Spinal cord (tissue), 10 donors: ENCODE results near the gene NLRC5. TPM values are rescaled to one million over a fixed set of nuclear protein-coding genes. Genes with fewer than 3 reads are reported as not detected.
A peak's percentile ranks its signal among the peaks of the same experiment; 100 is the strongest.
"Not testable (repeated sequence)": the region's sequence is repeated elsewhere in the genome, so short reads cannot be mapped to it uniquely, and the experiment has no call there.

Source experiments
- DNase-seq, 6 donors: peaks; one replicate each; pipeline versions ENCODE4 v3.0.0 to v3.0.0-alpha.2; 2013 to 2015; ENCODE audit warnings: low spot score in 6 of 6, low read depth in 4 of 6
- H3K27ac ChIP-seq: one replicate; pipeline ENCODE4 v1.5.1; 2013; ENCODE audit warnings: low read depth, low read length, control low read depth
- H3K27me3 ChIP-seq: one replicate; pipeline ENCODE4 v1.6.1; 2013; ENCODE audit warnings: low read length; ENCODE audit not compliant: control insufficient read depth, insufficient read depth
- H3K36me3 ChIP-seq: one replicate; pipeline ENCODE4 v1.6.1; 2013; ENCODE audit warnings: low read length; ENCODE audit not compliant: control insufficient read depth, insufficient read depth
- H3K4me1 ChIP-seq: one replicate; pipeline ENCODE4 v1.6.1; 2013; ENCODE audit warnings: low read length; ENCODE audit not compliant: control insufficient read depth, insufficient read depth
- H3K4me3 ChIP-seq: one replicate; pipeline ENCODE4 v1.5.1; 2013; ENCODE audit warnings: low read depth, low read length, control low read depth
- H3K9me3 ChIP-seq: one replicate; pipeline ENCODE4 v1.6.1; 2013; ENCODE audit warnings: low read length; ENCODE audit not compliant: control insufficient read depth, insufficient read depth
- WGBS: methylation state at CpG from one replicate; pipeline ENCODE4 v1.1.5; 2013; ENCODE audit warnings: missing lambda C conversion rate; ENCODE audit not compliant: insufficient coverage; 5-methylcytosine and 5-hydroxymethylcytosine counted together
- polyA plus RNA-seq, 2 donors: library from polyadenylated mRNA; unstranded; fragments of 120-200 nt; gene quantifications; one replicate each; pipeline ENCODE4 v1.2.1, GENCODE V29; 2013; ENCODE audit not compliant: insufficient read length in 2 of 2
- total RNA-seq, 2 donors: library from RNA; depleted of rRNA in 1 of 2; stranded (reverse); fragments of 120-200 nt in 1 of 2; fragments of >200 nt in 1 of 2; gene quantifications; one replicate each; pipeline versions ENCODE4 v1.2.3 to v1.2.4, GENCODE V29; 2013 to 2014
- donor health status: healthy.

The NLRC5 gene
- total and polyA plus RNA-seq, 4 donors: 2.5 to 5.7 (median 4.8) TPM

DNA sequence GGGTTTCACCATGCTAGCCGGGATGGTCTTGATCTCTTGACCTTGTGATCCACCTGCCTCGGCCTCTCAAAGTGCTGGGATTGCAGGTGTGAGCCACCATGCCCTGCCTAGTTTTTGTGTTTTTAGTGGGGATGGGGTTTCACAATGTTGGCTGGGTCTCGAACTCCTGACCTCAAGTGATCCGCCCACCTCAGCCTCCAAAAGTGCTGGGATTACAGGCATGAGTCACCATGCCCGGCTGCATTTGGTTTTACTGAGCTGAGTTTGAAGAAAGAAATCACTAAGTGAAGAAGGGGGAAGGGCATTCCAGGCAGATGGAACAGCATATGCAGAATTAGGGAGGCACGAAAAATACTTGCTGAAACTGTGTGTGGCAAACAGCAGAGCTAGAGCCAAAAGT is 110.6 kb downstream of the NLRC5 start:
- 80% methylated on average over 6 of the region's 6 CpGs for WGBS
- not testable (repeated sequence) for H3K27me3 ChIP-seq, H3K9me3 ChIP-seq, H3K27ac ChIP-seq, H3K4me3 ChIP-seq, DNase-seq
- Histone ChIP-seq H3K36me3 (peaks cover 23% of the 10 kb centered on the region), H3K4me1 (peaks cover 51% of the 10 kb centered on the region)

DNA sequence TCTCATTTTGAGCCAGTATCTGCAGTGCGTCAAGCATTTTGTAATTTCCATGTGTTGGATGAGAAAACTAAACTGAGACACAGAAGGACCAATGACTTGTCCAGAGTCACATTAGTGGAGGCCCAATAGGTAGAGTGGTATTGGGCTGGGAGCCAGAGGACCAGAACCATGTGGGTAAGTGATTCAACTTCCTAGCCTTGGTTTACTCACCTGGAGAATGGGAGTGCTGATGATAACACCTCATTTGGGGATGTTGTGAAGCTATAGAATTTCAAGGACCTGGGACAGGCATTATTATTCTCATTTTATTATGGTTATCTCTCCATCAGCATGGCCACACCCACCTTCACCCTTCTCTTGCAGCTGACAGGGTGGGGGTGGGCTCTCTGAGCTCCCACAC is 111.1 kb downstream of the NLRC5 start:
- H3K4me1 ChIP-seq: peaks cover 51% of the 10 kb centered on the region
- no peak overlapping the region for H3K4me3 ChIP-seq
- no peaks in the 10 kb centered on the region for H3K9me3 ChIP-seq
- 100% methylated on average over 1 of the region's 1 CpG for WGBS
- H3K27ac ChIP-seq: no peak overlapping the region
- H3K27me3 ChIP-seq: no peaks in the 10 kb centered on the region
- no peak for DNase-seq
- H3K36me3 ChIP-seq: peaks cover 20% of the 10 kb centered on the region

DNA sequence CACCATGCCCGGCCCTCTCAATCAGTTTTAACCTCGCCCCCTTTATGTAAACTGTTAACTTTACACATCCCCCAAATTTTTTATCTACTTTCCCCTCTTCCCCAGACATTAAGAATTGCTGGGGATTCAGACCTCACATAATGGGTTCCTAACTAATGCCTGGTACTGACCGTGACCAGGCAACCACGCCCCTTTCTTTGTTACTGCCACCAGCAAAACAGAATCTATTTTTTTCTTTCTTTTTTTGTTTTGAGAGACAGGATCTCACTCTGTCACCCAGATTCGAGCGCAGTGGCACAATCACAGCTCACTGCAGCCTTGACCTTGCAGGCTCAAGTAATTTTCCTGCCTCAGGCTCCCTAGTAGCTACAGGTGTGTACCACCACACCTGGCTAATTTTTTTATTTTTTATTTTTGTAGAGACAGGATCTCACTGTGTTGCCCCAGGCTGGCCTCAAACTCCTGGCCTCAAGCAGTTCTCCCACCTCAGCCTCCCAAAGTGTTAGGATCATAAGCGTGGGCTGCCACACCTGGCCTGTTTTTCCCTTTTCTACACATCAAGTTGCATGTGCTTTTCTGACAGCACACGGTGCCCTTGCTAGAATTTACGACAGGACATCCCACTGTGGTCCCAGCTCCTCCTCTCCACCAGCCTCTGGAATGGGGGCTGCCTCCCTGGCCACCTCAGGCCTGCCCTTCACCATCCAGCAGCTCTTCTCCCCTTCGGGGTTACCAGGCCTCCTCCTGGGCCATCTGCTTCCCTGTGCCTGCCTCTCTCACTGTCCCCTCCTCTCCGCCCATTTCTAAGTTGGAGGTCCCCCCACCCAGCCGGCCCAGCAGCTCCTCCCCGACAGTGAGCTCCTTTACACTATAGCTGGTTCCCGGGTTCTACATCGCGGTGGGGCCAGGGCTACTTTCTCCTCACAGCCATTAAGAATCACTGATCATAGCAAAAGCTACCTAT is 113.8 kb downstream of the NLRC5 start:
- H3K4me1 ChIP-seq: peaks cover 68% of the 10 kb centered on the region
- no peaks in the 10 kb centered on the region for H3K27me3 ChIP-seq
- 53% methylated on average over 14 of the region's 16 CpGs for WGBS
- H3K4me3 ChIP-seq: no peak overlapping the region
- H3K27ac ChIP-seq: no peak overlapping the region
- no peaks in the 10 kb centered on the region for H3K9me3 ChIP-seq
- DNase-seq: no peak
- peaks cover 20% of the 10 kb centered on the region for H3K36me3 ChIP-seq

DNA sequence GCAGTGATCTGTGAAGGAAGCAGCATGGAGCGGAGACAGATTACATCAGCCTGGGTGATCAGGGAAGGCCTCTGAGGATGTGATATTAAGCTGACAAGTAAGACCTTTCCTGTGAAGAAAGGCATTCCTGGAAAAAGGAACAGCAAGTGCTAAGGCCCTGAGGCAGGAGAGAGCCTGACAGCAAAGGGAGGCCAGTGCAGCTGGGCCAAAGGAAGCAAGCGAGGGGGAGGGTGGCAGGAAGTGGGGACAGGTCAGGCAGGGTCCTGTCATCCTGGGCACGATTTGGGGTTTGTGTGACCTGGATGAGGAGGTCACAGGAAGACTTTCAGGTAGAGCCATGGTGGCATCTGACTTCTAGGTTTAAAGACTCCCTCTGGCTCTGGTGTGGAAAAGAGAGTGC is 115.3 kb downstream of the NLRC5 start:
- Histone ChIP-seq H3K27me3 (no peaks in the 10 kb centered on the region), H3K4me1 (peaks cover 67% of the 10 kb centered on the region), H3K4me3 (no peak overlapping the region), H3K9me3 (no peaks in the 10 kb centered on the region), H3K36me3 (peaks cover 18% of the 10 kb centered on the region), H3K27ac (no peak overlapping the region)
- 80% methylated on average over 3 of the region's 3 CpGs for WGBS
- no peak for DNase-seq

DNA sequence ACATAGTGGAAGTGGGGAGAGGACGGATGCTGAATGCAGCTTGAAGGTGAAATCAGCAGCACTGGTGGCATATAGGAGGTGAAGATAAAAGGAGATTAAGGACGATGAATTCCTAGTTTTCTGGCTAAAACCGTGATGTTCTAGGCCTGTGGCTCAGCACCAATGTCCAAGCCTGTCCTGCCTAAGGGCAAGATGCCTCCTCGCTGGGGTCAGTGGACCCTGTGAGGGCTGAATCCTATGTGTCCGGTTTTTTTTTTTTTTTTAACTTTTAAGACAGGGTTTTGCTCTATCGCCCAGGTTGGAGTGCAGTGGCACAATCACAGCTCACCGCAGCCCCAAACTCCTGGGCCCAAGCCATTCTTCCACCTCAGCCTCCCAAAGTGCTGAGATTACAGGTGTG is 115.8 kb downstream of the NLRC5 start:
- H3K27ac ChIP-seq: no peak overlapping the region
- H3K27me3 ChIP-seq: no peaks in the 10 kb centered on the region
- H3K9me3 ChIP-seq: no peaks in the 10 kb centered on the region
- H3K36me3 ChIP-seq: peaks cover 18% of the 10 kb centered on the region
- WGBS: 85% methylated on average over 5 of the region's 7 CpGs
- no peak overlapping the region for H3K4me3 ChIP-seq
- H3K4me1 ChIP-seq: peaks cover 66% of the 10 kb centered on the region
- DNase-seq: no peak

DNA sequence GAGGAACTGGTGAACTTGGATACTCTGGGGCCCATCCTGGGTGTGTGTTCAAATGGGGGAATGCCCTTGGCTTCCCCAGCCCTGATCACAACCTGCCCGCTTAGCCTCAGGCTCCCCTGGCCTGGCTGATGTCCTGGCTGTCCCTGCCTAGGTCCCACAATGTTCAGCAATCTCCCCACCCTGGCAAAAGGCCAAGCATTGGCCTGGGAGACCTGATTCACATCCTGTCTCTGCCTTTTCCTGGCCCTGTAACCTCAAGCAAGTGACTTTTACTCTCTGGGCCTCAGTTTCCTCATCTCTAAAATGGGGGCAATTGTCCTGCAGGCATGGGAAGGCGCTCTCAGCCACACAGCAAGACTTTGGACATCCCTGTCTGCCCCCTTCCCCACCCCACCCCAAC is 117.4 kb downstream of the NLRC5 start:
- H3K9me3 ChIP-seq: no peaks in the 10 kb centered on the region
- H3K4me1 ChIP-seq: peaks cover 58% of the 10 kb centered on the region
- WGBS: 78% methylated on average over 1 of the region's 2 CpGs
- DNase-seq: no peak
- peaks cover 23% of the 10 kb centered on the region for H3K36me3 ChIP-seq
- no peak overlapping the region for H3K4me3 ChIP-seq
- H3K27ac ChIP-seq: peak overlapping the region; percentile 40
- H3K27me3 ChIP-seq: no peaks in the 10 kb centered on the region

DNA sequence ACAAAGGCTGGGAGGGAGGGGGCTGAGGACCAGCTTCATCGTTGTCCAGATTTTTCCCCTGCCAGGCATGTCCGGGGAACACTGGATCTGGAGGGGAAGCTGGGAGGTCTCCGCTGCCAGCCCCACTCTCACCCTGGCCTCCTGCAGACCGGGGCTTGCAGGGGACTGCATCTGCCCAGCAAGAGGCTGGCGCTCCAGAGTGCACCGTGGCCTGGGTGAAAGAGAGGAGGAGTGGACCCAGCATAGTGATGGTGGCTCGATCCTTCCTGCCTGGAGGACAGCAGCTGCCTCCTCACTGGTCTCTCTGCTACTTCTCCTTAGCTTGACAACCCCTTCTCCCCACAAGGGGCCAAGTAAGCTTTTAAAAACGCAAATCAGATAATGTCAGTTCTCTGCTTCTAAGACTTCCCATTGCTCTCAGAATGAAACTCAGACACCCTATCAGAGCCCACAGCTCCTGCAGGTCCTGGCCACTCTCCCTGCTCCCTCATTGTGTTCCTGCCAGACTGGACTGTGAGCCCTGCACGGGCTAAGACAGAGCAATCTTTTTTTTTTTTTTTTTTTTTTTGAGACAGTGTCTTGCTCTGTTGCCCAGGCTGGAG is 118.1 kb downstream of the NLRC5 start:
- WGBS: 23% methylated on average over 8 of the region's 9 CpGs
- no peaks in the 10 kb centered on the region for H3K9me3 ChIP-seq
- peaks cover 28% of the 10 kb centered on the region for H3K36me3 ChIP-seq
- H3K4me1 ChIP-seq: peaks cover 58% of the 10 kb centered on the region
- DNase-seq: peak in 2 of 6 donors; percentile 20 to 57
- no peak overlapping the region for H3K4me3 ChIP-seq
- H3K27me3 ChIP-seq: no peaks in the 10 kb centered on the region
- H3K27ac ChIP-seq: peak overlapping the region; percentile 71

DNA sequence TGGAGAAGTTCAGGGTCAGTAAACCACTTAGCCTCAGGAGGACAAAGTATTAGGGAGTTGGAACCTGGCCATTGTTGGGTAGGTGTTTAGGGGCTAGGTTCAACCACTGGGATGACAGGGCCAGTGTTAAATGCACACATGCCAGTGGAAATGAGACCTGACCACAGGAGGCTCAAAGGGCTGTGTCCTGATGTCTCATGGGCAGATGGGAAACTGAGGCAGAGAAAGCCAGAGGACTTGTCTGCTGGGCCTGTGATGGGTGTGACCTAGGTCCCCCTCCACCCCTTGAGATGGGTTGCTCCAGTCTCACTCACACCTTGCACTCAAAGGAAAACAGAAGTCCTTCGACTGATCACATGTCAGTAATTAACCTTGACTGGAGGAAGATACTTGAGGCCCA is 119.1 kb downstream of the NLRC5 start:
- H3K4me1 ChIP-seq: peaks cover 59% of the 10 kb centered on the region
- peaks cover 36% of the 10 kb centered on the region for H3K36me3 ChIP-seq
- H3K27ac ChIP-seq: no peak overlapping the region
- WGBS: no CpG with 5 or more reads among the region's 1 CpG
- H3K27me3 ChIP-seq: no peaks in the 10 kb centered on the region
- no peak for DNase-seq
- H3K4me3 ChIP-seq: no peak overlapping the region
- no peaks in the 10 kb centered on the region for H3K9me3 ChIP-seq

DNA sequence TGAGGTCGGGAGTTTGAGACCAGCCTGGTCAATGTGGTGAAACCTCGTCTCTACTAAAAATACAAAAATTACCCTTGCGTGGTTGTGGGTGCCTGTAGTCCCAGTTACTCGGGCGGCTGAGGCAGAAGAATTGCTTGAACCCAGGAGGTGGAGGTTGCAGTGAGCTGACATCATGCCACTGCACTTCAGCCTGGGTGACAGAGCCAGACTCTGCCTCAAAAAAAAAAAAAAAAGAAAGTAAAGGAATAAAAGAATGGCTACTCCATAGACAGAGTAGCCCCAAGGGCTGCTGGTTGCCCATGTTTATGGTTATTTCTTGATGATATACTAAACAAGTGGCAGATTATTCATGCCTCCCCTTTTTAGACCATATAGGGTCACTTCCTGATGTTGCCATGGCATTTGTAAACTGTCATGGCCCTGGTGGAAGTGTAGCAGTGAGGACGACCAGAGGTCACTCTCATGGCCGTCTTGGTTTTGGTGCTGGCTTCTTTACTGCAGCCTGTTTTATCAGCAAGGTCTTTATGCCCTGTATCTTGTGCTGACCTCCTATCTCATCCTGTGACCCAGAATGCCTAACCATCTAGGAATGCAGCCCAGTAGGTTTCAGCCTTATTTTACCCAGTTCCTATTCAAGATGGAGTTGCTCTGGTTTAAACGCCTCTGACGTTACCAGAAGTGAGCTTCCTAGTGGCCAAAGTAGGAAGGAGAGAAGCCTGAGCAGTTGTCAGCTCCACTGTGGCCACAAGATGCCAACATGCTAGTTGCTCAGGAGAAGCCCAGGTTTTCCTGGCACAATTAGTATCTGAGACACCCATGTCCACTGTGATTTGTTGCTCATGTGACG is 120.1 kb downstream of the NLRC5 start:
- H3K9me3 ChIP-seq, H3K4me3 ChIP-seq, DNase-seq, H3K27me3 ChIP-seq, H3K27ac ChIP-seq: not testable (repeated sequence)
- Histone ChIP-seq H3K36me3 (peaks cover 45% of the 10 kb centered on the region), H3K4me1 (peaks cover 67% of the 10 kb centered on the region)
- 81% methylated on average over 6 of the region's 10 CpGs for WGBS
